ENCODE data around the gene AIF1. TPM values are rescaled to one million over a fixed set of nuclear protein-coding genes. Genes with fewer than 3 reads are reported as not detected.

AIF1 gene
- total RNA-seq, 1 donor from 2014 or later, result 15.2 TPM

- Histone ChIP-seq H3K4me3 (no peak within 1 kb of the TSS), H3K27me3 (ENCODE audit: low read depth) (no peaks in the 10 kb centered on the region), H3K9me3 (replicated peaks) (no peaks in the 10 kb centered on the region), H3K27ac (replicated peaks) (no peak within 1 kb of the TSS), H3K4me1 (peaks cover 9% of the 10 kb centered on the region), H3K36me3 (no peaks in the 10 kb centered on the region)
- no peak for DNase-seq
- no peak for TF ChIP-seq CTCF (IDR thresholded peaks at IDR 0.05; ENCODE audit: borderline replicate concordance)
- intact Hi-C loops (cut with micrococcal nuclease), result no loop called here
These were observed 42.8 kb upstream of the AIF1 start, which contains the start of gene LTA for GRCh38 chr6:31572041-31572911. Gene LTA, plus strand, starts transcription at chr6:31572289. Its CDS starts 454 bp downstream, at chr6:31572743.

GRCh38 chr6:31573239-31574105 is 41.6 kb upstream of the AIF1 start:
- no peak for DNase-seq
- H3K27ac ChIP-seq (replicated peaks), result no peak overlapping the region
- H3K9me3 ChIP-seq (replicated peaks), result no peaks in the 10 kb centered on the region
- H3K4me1 ChIP-seq, result peaks cover 10% of the 10 kb centered on the region
- no peak overlapping the region for H3K4me3 ChIP-seq
- TF ChIP-seq CTCF (IDR thresholded peaks at IDR 0.05; ENCODE audit: borderline replicate concordance), result no peak
- intact Hi-C loops (cut with micrococcal nuclease), result no loop called here
- no peaks in the 10 kb centered on the region for H3K27me3 ChIP-seq (ENCODE audit: low read depth)
- H3K36me3 ChIP-seq, result no peaks in the 10 kb centered on the region

GRCh38 chr6:31574106-31575061 is 40.6 kb upstream of the AIF1 start:
- Histone ChIP-seq H3K27me3 (ENCODE audit: low read depth) (no peaks in the 10 kb centered on the region), H3K4me3 (no peak overlapping the region), H3K9me3 (replicated peaks) (no peaks in the 10 kb centered on the region), H3K4me1 (peaks cover 10% of the 10 kb centered on the region), H3K36me3 (no peaks in the 10 kb centered on the region), H3K27ac (replicated peaks) (peak overlapping the region; percentile 62)
- no peak for DNase-seq
- intact Hi-C loops (cut with micrococcal nuclease), result no loop called here
- no peak for TF ChIP-seq CTCF (IDR thresholded peaks at IDR 0.05; ENCODE audit: borderline replicate concordance)

GRCh38 chr6:31575335-31575901 is 39.6 kb upstream of the AIF1 start, which contains the start of gene TNF:
Gene TNF, plus strand, starts transcription at chr6:31575565. Its CDS starts 177 bp downstream, at chr6:31575742.
- intact Hi-C loops (cut with micrococcal nuclease), result no loop called here
- H3K27me3 ChIP-seq (ENCODE audit: low read depth), result no peaks in the 10 kb centered on the region

More at GRCh38 chr6:31575335-31575901, 39.6 kb upstream of the AIF1 start, which contains the start of gene TNF:
- TF ChIP-seq CTCF (IDR thresholded peaks at IDR 0.05; ENCODE audit: borderline replicate concordance), result no peak
- no peaks in the 10 kb centered on the region for H3K36me3 ChIP-seq
- no peaks in the 10 kb centered on the region for H3K9me3 ChIP-seq (replicated peaks)
- peaks cover 13% of the 10 kb centered on the region for H3K4me1 ChIP-seq
- peak within 1 kb of the TSS; percentile 60 for H3K4me3 ChIP-seq
- DNase-seq, result peak; percentile 37
- peak within 1 kb of the TSS; percentile 62 for H3K27ac ChIP-seq (replicated peaks)

Data from left ventricle myocardium inferior (tissue), 1 donor.